ENCODE results near the gene WNK2.

Gene WNK2

DNA sequence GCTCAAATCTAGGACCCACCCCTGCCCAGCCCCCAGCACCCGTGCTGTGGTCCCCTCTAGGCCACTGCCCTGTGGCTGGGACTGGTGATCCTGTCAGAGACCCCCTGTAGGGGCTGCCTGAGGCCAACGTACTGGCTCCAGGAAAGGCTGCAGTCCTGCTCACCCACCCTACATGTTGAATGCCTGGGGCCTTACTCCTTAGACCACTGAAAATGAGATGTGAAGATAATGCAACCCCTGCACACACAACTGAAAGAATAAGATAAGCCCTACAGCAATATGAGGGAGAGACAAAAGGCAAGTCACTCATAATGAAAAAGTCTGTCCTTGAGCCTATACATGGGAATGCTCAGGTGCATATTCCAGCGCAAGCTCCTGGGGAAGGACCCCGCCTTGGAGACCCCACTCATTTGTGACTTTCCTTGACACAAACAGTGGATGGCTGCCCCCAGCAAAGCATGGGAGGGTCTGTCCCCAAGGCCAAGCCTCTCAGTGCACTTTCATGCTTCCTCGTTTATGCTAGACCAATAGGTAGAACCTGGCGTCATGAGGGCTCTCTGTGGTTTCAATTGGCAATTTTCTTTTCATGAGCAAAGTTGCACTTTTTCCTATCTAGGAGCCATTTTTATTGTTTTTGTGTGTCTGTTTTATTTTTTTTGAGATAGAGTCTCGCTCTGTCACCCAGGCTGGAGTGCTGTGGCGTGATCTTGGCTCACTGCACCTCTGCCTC is 12.5 kb upstream of the WNK2 start:
- peak; percentile 15 to 74 for DNase-seq
- no peak for TF ChIP-seq POLR2A (IDR thresholded peaks at IDR 0.05; ENCODE audit: low read length)
- no peak for TF ChIP-seq GATA1 (IDR thresholded peaks at IDR 0.05; ENCODE audit: low read depth, low read length)

GRCh38 chr9:93172666-93173364 is 11.1 kb upstream of the WNK2 start:
- TF ChIP-seq GATA1 (IDR thresholded peaks at IDR 0.05; ENCODE audit: low read depth, low read length) (no peak), POLR2A (IDR thresholded peaks at IDR 0.05; ENCODE audit: low read length) (no peak)
- no peak for DNase-seq

GRCh38 chr9:93173365-93174051 is 10.4 kb upstream of the WNK2 start:
- DNase-seq, result no peak
- TF ChIP-seq POLR2A (IDR thresholded peaks at IDR 0.05; ENCODE audit: low read length) (no peak), GATA1 (IDR thresholded peaks at IDR 0.05; ENCODE audit: low read depth, low read length) (no peak)

GRCh38 chr9:93174976-93175375 is 9.0 kb upstream of the WNK2 start:
- TF ChIP-seq POLR2A (IDR thresholded peaks at IDR 0.05; ENCODE audit: low read length) (no peak), GATA1 (IDR thresholded peaks at IDR 0.05; ENCODE audit: low read depth, low read length) (no peak)

GRCh38 chr9:93177676-93178075 is 6.3 kb upstream of the WNK2 start:
- TF ChIP-seq POLR2A (IDR thresholded peaks at IDR 0.05; ENCODE audit: low read length), result no peak
- TF ChIP-seq GATA1 (IDR thresholded peaks at IDR 0.05; ENCODE audit: low read depth, low read length), result no peak
- no peak for DNase-seq

More at GRCh38 chr9:93174976-93175375, 9.0 kb upstream of the WNK2 start:
- DNase-seq, result no peak

- no peak for TF ChIP-seq GATA1 (IDR thresholded peaks at IDR 0.05; ENCODE audit: low read depth, low read length)
- TF ChIP-seq POLR2A (IDR thresholded peaks at IDR 0.05; ENCODE audit: low read length), result no peak
- DNase-seq, result no peak
Measured at GRCh38 chr9:93178851-93179786, 4.8 kb upstream of the WNK2 start.

DNA sequence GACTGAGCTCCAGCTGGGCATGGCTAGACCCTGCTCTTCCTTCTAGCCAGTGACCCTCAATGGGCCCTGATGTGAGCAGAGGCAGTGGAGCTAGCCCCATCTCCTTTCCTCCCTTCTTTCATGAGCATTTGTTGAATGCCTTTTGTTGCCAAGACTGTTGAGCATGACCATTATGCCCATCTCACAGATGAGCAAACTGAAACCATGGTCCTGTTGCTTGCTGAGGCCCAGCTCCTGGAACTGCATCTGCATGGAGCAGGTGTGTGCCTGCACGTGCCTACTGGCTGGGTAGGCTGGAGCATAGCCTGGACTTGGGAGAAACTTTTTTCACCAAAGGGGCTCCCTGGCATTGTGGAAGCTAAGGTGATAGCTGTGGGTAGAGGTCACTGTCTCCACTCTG is 3.0 kb upstream of the WNK2 start:
- no peak for DNase-seq
- TF ChIP-seq GATA1 (IDR thresholded peaks at IDR 0.05; ENCODE audit: low read depth, low read length), result no peak
- TF ChIP-seq POLR2A (IDR thresholded peaks at IDR 0.05; ENCODE audit: low read length), result no peak

DNA sequence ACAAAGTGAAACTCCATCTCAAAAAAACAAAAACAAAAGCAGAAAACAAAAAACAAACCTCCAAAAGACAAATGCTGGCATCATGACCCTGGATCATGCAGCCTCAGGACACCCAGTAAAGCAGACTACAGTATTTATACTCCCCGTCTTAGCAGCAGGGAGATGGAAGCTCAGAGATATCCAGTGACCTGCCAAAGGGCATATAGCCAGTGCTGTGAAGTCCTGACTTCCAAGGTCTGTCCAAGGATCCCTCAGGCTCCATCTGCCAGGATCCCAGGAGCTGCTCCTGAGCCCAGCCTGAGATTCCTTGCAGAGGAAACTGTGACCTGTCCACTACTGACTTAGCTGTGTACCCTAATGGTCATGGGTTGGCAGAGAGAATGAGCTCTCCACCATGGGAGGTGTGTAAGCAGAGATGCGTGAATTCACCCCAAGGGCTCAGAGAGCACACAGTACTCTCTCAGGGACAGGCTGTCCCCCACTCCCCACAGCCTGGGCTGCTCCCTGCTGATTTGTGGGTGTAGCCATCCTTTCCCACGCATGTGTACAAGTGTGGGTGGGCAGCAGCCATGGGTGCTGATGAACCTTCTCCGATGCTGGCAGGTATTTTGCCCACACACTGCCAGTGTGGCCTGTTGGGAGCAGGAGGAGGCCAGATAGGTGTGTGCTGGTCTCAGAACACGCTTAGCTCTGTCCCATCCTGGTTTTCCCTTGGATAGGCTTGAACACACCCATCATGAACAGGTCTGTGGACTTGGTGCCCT is 2.1 kb upstream of the WNK2 start:
- no peak for TF ChIP-seq POLR2A (IDR thresholded peaks at IDR 0.05; ENCODE audit: low read length)
- no peak for TF ChIP-seq GATA1 (IDR thresholded peaks at IDR 0.05; ENCODE audit: low read depth, low read length)
- no peak for DNase-seq

DNA sequence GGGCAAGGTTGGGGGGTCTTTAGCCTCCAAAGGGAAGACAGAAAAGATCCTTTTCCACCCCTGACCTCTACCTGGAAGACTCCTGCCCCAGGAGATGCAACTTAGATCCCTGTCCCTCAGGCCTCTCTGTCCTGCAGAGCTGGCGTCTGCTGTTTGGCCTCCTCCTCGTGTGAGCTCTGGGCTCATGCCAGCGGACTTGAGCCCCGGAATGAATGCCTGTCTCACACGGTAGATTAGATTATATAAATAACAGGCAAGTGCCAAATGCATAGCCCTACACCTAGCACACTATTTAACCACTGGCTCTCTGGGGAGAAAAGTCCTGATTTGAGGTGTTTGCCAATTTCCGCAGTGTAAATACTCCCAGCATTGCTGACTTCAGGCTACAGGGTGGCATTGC is 1.4 kb upstream of the WNK2 start:
- TF ChIP-seq GATA1 (IDR thresholded peaks at IDR 0.05; ENCODE audit: low read depth, low read length), result no peak
- TF ChIP-seq POLR2A (IDR thresholded peaks at IDR 0.05; ENCODE audit: low read length), result no peak

GRCh38 chr9:93183131-93183662 is 742 bp upstream of the WNK2 start:
- TF ChIP-seq POLR2A (IDR thresholded peaks at IDR 0.05; ENCODE audit: low read length) (no peak), GATA1 (IDR thresholded peaks at IDR 0.05; ENCODE audit: low read depth, low read length) (no peak)
- no peak for DNase-seq

More for the DNA sequence above, 1.4 kb upstream of the WNK2 start:
- no peak for DNase-seq

DNA sequence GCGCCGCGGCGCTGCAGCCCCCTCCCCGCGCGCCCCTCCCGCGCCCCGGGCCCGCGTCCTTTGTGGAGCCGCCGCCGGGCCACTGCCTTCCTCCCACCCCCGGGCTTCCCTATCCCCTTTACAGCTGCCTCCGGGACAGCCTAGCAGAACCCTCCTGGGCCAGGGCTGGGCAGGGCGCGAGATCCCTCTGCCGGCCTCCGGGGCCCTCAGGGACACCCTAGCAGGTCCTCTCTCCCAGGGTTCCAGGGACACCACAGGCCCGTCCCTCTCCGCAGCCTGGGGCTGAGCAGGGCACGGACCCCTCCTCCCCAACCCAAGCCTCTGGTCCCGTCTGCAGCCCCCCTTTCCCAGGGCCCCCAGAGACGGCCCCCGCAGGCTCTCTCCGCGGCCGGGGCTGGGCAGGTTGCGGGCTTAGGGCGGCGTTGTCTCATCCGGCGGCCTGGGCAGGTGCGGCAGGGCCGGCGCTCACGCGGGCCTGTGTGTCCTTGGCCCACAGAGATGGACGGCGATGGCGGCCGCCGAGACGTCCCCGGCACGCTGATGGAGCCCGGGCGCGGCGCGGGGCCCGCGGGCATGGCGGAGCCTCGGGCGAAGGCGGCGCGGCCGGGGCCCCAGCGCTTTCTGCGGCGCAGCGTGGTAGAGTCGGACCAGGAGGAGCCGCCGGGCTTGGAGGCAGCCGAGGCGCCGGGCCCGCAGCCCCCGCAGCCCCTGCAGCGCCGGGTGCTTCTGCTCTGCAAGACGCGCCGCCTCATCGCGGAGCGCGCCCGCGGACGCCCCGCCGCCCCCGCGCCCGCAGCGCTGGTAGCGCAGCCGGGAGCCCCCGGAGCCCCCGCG is 710 bp downstream of the WNK2 start:
- TF ChIP-seq GATA1 (IDR thresholded peaks at IDR 0.05; ENCODE audit: low read depth, low read length) (no peak), POLR2A (IDR thresholded peaks at IDR 0.05; ENCODE audit: low read length) (no peak)
- DNase-seq, result no peak
